Measurements from ENCODE around the gene ZNF714. TPM values are rescaled to one million over a fixed set of nuclear protein-coding genes. Genes with fewer than 3 reads are reported as not detected.
A peak's percentile ranks its signal among the peaks of the same experiment; 100 is the strongest.

The ZNF714 gene
- total and polyA plus RNA-seq, 8 donors: 1.1 to 22.4 (median 2.7) TPM

DNA sequence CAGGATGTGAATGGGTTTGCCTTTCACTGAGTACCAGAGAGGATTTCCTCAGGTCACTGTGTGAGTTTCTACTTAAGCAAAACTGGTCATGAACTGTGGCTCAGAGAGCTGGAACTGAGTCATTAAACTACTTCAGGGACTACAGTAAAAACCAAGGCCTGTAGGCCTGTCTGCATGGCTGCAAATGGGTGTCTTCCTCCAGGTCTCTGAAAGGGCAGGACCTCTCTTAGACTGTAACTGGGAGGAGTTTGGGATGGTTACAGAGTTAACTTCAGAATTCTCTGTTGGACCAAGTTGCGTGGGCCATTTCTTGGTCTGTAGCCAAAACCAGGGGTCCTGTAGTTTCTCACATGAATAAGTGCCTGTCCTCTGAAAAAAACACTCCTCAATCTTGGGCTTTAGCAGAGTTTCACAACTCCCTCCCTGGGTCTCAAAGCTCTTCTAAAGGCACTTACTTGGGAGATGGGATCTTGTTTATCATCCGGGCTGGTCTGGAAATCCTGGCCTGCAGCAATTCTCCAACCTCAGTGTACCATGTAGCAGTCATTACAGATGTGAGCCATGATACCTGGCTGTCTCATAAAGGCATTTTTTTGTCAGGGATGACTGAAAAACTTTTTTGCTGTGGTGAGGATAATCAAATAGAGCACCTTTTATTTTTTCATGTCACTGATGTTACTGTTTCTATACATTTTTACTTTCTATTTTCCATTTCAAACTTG is 19.7 kb downstream of the ZNF714 start:
- WGBS, 5 donors: 70 to 90% (median 85%) methylated on average over 2 of the region's 2 CpGs
- Histone ChIP-seq H3K4me3 (no peak overlapping the region), H3K4me1 (no peaks in the 10 kb centered on the region), H3K36me3 (peaks cover 0 to 55% (median 27%) of the 10 kb centered on the region in 4 donors), H3K9me3 (no peaks in the 10 kb centered on the region), H3K27ac (no peak overlapping the region), H3K27me3 (no peaks in the 10 kb centered on the region)
- intact Hi-C loops (cut with DNase I; ENCODE audit: low total_unique reads): no loop called here
- TF ChIP-seq, protein P1, sequence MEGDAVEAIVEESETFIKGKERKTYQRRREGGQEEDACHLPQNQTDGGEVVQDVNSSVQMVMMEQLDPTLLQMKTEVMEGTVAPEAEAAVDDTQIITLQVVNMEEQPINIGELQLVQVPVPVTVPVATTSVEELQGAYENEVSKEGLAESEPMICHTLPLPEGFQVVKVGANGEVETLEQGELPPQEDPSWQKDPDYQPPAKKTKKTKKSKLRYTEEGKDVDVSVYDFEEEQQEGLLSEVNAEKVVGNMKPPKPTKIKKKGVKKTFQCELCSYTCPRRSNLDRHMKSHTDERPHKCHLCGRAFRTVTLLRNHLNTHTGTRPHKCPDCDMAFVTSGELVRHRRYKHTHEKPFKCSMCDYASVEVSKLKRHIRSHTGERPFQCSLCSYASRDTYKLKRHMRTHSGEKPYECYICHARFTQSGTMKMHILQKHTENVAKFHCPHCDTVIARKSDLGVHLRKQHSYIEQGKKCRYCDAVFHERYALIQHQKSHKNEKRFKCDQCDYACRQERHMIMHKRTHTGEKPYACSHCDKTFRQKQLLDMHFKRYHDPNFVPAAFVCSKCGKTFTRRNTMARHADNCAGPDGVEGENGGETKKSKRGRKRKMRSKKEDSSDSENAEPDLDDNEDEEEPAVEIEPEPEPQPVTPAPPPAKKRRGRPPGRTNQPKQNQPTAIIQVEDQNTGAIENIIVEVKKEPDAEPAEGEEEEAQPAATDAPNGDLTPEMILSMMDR (IDR thresholded peaks at IDR 0.05): no peak
- TF ChIP-seq POLR2AphosphoS5 (IDR thresholded peaks at IDR 0.05): no peak
- no peak for TF ChIP-seq POLR2A (IDR thresholded peaks at IDR 0.05)
- no peak for TF ChIP-seq EP300 (IDR thresholded peaks at IDR 0.05)
- peak in 1 of 2 donors; percentile 31 for DNase-seq

- DNase-seq: no peak
- intact Hi-C loops (cut with DNase I; ENCODE audit: low total_unique reads): no loop called here
Observed at GRCh38 chr19:21109116-21109515, 27.1 kb downstream of the ZNF714 start.

GRCh38 chr19:21110183-21110582 is 28.2 kb downstream of the ZNF714 start:
- Histone ChIP-seq H3K27ac (no peak overlapping the region), H3K4me3 (no peak overlapping the region), H3K9me3 (peaks cover 0 to 36% (median 14%) of the 10 kb centered on the region in 4 donors), H3K27me3 (no peaks in the 10 kb centered on the region), H3K36me3 (peaks cover 0 to 45% (median 13%) of the 10 kb centered on the region in 4 donors), H3K4me1 (no peaks in the 10 kb centered on the region)
- 47 to 74% (median 61%) methylated on average over 1 of the region's 1 CpG for WGBS, 5 donors
- intact Hi-C loops (cut with DNase I; ENCODE audit: low total_unique reads): no loop called here
- TF ChIP-seq POLR2A (IDR thresholded peaks at IDR 0.05) (no peak), POLR2AphosphoS5 (IDR thresholded peaks at IDR 0.05) (no peak), EP300 (IDR thresholded peaks at IDR 0.05) (no peak)
- TF ChIP-seq, protein P1 (IDR thresholded peaks at IDR 0.05): no peak
- DNase-seq: no peak

More at GRCh38 chr19:21109116-21109515, 27.1 kb downstream of the ZNF714 start:
- peaks cover 0 to 30% (median 13%) of the 10 kb centered on the region in 4 donors for H3K9me3 ChIP-seq
- H3K27me3 ChIP-seq: no peaks in the 10 kb centered on the region
- H3K36me3 ChIP-seq: peaks cover 0 to 48% (median 17%) of the 10 kb centered on the region in 4 donors
- TF ChIP-seq EP300 (IDR thresholded peaks at IDR 0.05) (no peak), POLR2A (IDR thresholded peaks at IDR 0.05) (no peak), POLR2AphosphoS5 (IDR thresholded peaks at IDR 0.05) (no peak)
- TF ChIP-seq, protein P1 (IDR thresholded peaks at IDR 0.05): no peak
- H3K4me3 ChIP-seq: no peak overlapping the region
- H3K27ac ChIP-seq: no peak overlapping the region
- H3K4me1 ChIP-seq: no peaks in the 10 kb centered on the region

GRCh38 chr19:21115430-21115829 is 33.4 kb downstream of the ZNF714 start:
- H3K4me3 ChIP-seq: no peak overlapping the region
- intact Hi-C loops (cut with DNase I; ENCODE audit: low total_unique reads): no loop called here
- H3K4me1 ChIP-seq: no peaks in the 10 kb centered on the region
- H3K9me3 ChIP-seq: peaks cover 0 to 73% (median 22%) of the 10 kb centered on the region in 4 donors
- H3K27me3 ChIP-seq: no peaks in the 10 kb centered on the region
- no peak for TF ChIP-seq POLR2AphosphoS5 (IDR thresholded peaks at IDR 0.05)
- TF ChIP-seq, protein P1 (IDR thresholded peaks at IDR 0.05): no peak
- no peak for TF ChIP-seq POLR2A (IDR thresholded peaks at IDR 0.05)
- TF ChIP-seq EP300 (IDR thresholded peaks at IDR 0.05): no peak
- no peak for DNase-seq
- peaks cover 15 to 53% (median 30%) of the 10 kb centered on the region in 4 donors for H3K36me3 ChIP-seq
- no peak overlapping the region for H3K27ac ChIP-seq
